GM21526 (cell line): Measurements from ENCODE around the gene NAPB.

Experiments
- ATAC-seq: cut with Tn5 transposase; IDR thresholded peaks from one replicate; pipeline ENCODE4 v1.9.1; 2021; ENCODE audit warnings: moderate library complexity; ENCODE audit not compliant: unreplicated experiment, low FRiP score

NAPB gene

GRCh38 chr20:23370274-23370673 lies 51.0 kb downstream of the NAPB start:
- no peak for ATAC-seq

- ATAC-seq = no peak
Observed at GRCh38 chr20:23369072-23369823, 52.0 kb downstream of the NAPB start.

- no peak for ATAC-seq
Observed at GRCh38 chr20:23368316-23369071, 52.8 kb downstream of the NAPB start.

- ATAC-seq = no peak
Observed at GRCh38 chr20:23367770-23368169, 53.5 kb downstream of the NAPB start.

GRCh38 chr20:23366384-23366783 lies 54.9 kb downstream of the NAPB start:
- ATAC-seq = no peak

GRCh38 chr20:23365390-23366165 lies 55.7 kb downstream of the NAPB start:
- no peak for ATAC-seq

GRCh38 chr20:23363257-23363649 lies 58.0 kb downstream of the NAPB start:
- no peak for ATAC-seq

GRCh38 chr20:23362392-23363256 lies 58.7 kb downstream of the NAPB start:
- ATAC-seq = peak; percentile 0

- ATAC-seq = peak; percentile 60
Observed at GRCh38 chr20:23361476-23362391, 59.6 kb downstream of the NAPB start, which contains the start of gene GZF1. Gene GZF1 (plus strand): TSS chr20:23362182. CDS start chr20:23364384, 2,202 bp downstream.

- ATAC-seq = no peak
Observed at GRCh38 chr20:23361119-23361475, 60.2 kb downstream of the NAPB start.

GRCh38 chr20:23360531-23360930 lies 60.8 kb downstream of the NAPB start:
- ATAC-seq = no peak

GRCh38 chr20:23358923-23359593 lies 62.2 kb downstream of the NAPB start:
- ATAC-seq = no peak

- ATAC-seq = no peak
Observed at GRCh38 chr20:23358563-23358906, 62.8 kb downstream of the NAPB start.

GRCh38 chr20:23357767-23358562 lies 63.3 kb downstream of the NAPB start:
- ATAC-seq = peak; percentile 74

- ATAC-seq = no peak
Observed at GRCh38 chr20:23356203-23356602, 65.1 kb downstream of the NAPB start.

GRCh38 chr20:23350904-23351838 lies 70.1 kb downstream of the NAPB start:
- ATAC-seq = peak; percentile 20
